Spleen (tissue), 13 donors: ENCODE measurements around the gene RIPOR2. TPM values are rescaled to one million over a fixed set of nuclear protein-coding genes. Genes with fewer than 3 reads are reported as not detected.

Experiments
- DNase-seq: peaks from one replicate; pipeline ENCODE4 v3.0.0-alpha.2; 2020
- H3K27ac ChIP-seq, 8 donors: fragments of 200-600 bp; sonication (generic) in 7 of 8; 1 replicate in 4 of 8; 2 replicates in 4 of 8; pipeline versions ENCODE4 v1.5.0 to v1.8.0; 2016 to 2021; ENCODE audit warnings: inconsistent platforms in 4 of 8, mild to moderate bottlenecking in 4 of 8, moderate library complexity in 1 of 8
- H3K27me3 ChIP-seq, 7 donors: fragments of 200-600 bp; sonication (generic) in 6 of 7; replicated peaks in 1 of 7; 1 replicate in 4 of 7; 2 replicates in 3 of 7; pipeline versions ENCODE4 v1.5.0 to v1.8.0; 2016 to 2021; ENCODE audit warnings: inconsistent platforms in 3 of 7, mild to moderate bottlenecking in 1 of 7
- H3K36me3 ChIP-seq, 6 donors: fragments of 200-600 bp; sonication (generic) in 5 of 6; 1 replicate in 4 of 6; 2 replicates in 2 of 6; pipeline versions ENCODE4 v1.5.0 to v1.8.0; 2016 to 2021; ENCODE audit warnings: inconsistent platforms in 2 of 6
- H3K4me1 ChIP-seq, 6 donors: fragments of 200-600 bp; sonication (generic) in 5 of 6; 1 replicate in 3 of 6; 2 replicates in 3 of 6; pipeline versions ENCODE4 v1.5.0 to v1.8.0; 2016 to 2021; ENCODE audit warnings: inconsistent platforms in 3 of 6
- H3K4me3 ChIP-seq, 8 donors: fragments of 200-600 bp; sonication (generic) in 7 of 8; 1 replicate in 4 of 8; 2 replicates in 4 of 8; pipeline versions ENCODE4 v1.5.0 to v1.8.0; 2016 to 2021; ENCODE audit warnings: inconsistent platforms in 4 of 8, mild to moderate bottlenecking in 4 of 8, moderate library complexity in 2 of 8
- H3K9me3 ChIP-seq, 8 donors: fragments of 200-600 bp; sonication (generic) in 7 of 8; 1 replicate in 4 of 8; 2 replicates in 4 of 8; pipeline versions ENCODE4 v1.5.0 to v1.8.0; 2016 to 2021; ENCODE audit warnings: inconsistent platforms in 4 of 8
- POLR2A ChIP-seq, 3 donors: fragments of 450-650 bp; IDR thresholded peaks; one replicate each; pipeline ENCODE4 v1.5.1; 2017; ENCODE audit warnings: antibody characterized with exemption in 3 of 3, mild to moderate bottlenecking in 1 of 3
- POLR2AphosphoS5 ChIP-seq, 3 donors: sonication (generic); formaldehyde crosslinking; IDR thresholded peaks; one replicate each; pipeline ENCODE4 v1.5.1; 2017; ENCODE audit warnings: antibody characterized with exemption in 3 of 3
- WGBS, 5 donors: extraction: QIAGEN DNeasy Blood & Tissue Kit in 3 of 5; methylation state at CpG; one replicate each; pipeline versions ENCODE4 v1.1.5 to v1.1.7; 2013 to 2018; 5-methylcytosine and 5-hydroxymethylcytosine counted together
- intact Hi-C: fragments of 100-400 bp; cut with DNase I; formaldehyde crosslinking; loops from one replicate; pipeline ENCODE4 v1.15.0; 2023; ENCODE audit warnings: low total_unique reads
- long read RNA-seq, 2 donors: transcript quantifications; one replicate each; lab custom pipeline, GENCODE V29; 2026
- polyA plus RNA-seq, 3 donors: library from polyadenylated mRNA; stranded (reverse); fragments of 200-250 nt; gene quantifications; one replicate each; pipeline ENCODE4 v1.2.1, GENCODE V29; 2013
- total RNA-seq, 7 donors: library from RNA; depleted of rRNA in 3 of 7; stranded (reverse); fragments of >200 nt in 3 of 7; fragmentation: NEBNext Ultra II Directional in 4 of 7; extraction: Animal tissue kit (Norgen Biotek cat#: 25700) in 4 of 7; gene quantifications; one replicate each; pipeline versions ENCODE4 v1.1.0 to v1.2.1, GENCODE V29; 2016 to 2021
- TF ChIP-seq, protein P1 (sequence below), 11 experiments: fragments of 200-600 bp in 7 of 11; fragments of 450-650 bp in 4 of 11; sonication (generic) in 4 of 11; IDR thresholded peaks in 8 of 11; conservative IDR thresholded peaks in 3 of 11; 1 replicate in 7 of 11; 2 replicates in 4 of 11; pipeline versions ENCODE4 v1.4.0 to v1.8.0; 2016 to 2021; ENCODE audit warnings: antibody characterized with exemption in 11 of 11, inconsistent platforms in 4 of 11, mild to moderate bottlenecking in 1 of 11
- donor health status: healthy with polysubstance abuse.
- donor health status: DM: no; HTN: no; CAD: no; lungs with moderate emphysema.
- donor health status: DM: no; HTN: no; CAD: no.
- donor health status: Bipolar disorder and iron deficiency.
- donor health status: healthy.
- donor health status: DM: no; HTN: no; CAD: no.
- donor health status: DM: yes; HTN: yes; CAD: no.

Gene RIPOR2
- total RNA-seq (100 to 1,000 TPM; 128 to 247 (median 172) TPM), polyA plus RNA-seq (10 to 100 TPM; 40.6 to 43.4 (median 41.2) TPM)
- long read RNA-seq, donor 1, partial matches to known transcripts, result 0 of 2 reads
- long read RNA-seq, donor 1, other reads (novel, unspliced or antisense), result 0 of 2 reads
- long read RNA-seq, donor 2, partial matches to known transcripts, result 0 of 2 reads
- long read RNA-seq, donor 2, other reads (novel, unspliced or antisense), result 0 of 2 reads

- Histone ChIP-seq H3K27me3 (no peaks in the 10 kb centered on the region), H3K4me3 (peak within 1 kb of the TSS; percentile 27 to 85 (median 59)), H3K9me3 (no peaks in the 10 kb centered on the region), H3K36me3 (peaks cover 0 to 13% (median 0%) of the 10 kb centered on the region in 6 donors), H3K27ac (peak within 1 kb of the TSS; percentile 38 to 94 (median 88)), H3K4me1 (peaks cover 16 to 90% (median 65%) of the 10 kb centered on the region in 6 donors)
- peak; percentile 93 for DNase-seq
- intact Hi-C loops, result loop anchor here (10.0 kb wide), 1 partner anchor 59 kb away; no protein-coding TSS in a partner anchor
- WGBS, 5 donors, result 11 to 28% (median 18%) methylated on average over 10 of the region's 10 CpGs
- TF ChIP-seq, protein P1, sequence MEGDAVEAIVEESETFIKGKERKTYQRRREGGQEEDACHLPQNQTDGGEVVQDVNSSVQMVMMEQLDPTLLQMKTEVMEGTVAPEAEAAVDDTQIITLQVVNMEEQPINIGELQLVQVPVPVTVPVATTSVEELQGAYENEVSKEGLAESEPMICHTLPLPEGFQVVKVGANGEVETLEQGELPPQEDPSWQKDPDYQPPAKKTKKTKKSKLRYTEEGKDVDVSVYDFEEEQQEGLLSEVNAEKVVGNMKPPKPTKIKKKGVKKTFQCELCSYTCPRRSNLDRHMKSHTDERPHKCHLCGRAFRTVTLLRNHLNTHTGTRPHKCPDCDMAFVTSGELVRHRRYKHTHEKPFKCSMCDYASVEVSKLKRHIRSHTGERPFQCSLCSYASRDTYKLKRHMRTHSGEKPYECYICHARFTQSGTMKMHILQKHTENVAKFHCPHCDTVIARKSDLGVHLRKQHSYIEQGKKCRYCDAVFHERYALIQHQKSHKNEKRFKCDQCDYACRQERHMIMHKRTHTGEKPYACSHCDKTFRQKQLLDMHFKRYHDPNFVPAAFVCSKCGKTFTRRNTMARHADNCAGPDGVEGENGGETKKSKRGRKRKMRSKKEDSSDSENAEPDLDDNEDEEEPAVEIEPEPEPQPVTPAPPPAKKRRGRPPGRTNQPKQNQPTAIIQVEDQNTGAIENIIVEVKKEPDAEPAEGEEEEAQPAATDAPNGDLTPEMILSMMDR (IDR thresholded peaks at IDR 0.05 in 8 of 11, conservative IDR thresholded peaks at IDR 0.05 in 3 of 11), result peak in 7 of 11 experiments; percentile 28 to 58 (median 43)
- TF ChIP-seq POLR2AphosphoS5 (IDR thresholded peaks at IDR 0.05), result peak; percentile 87 to 96 (median 95)
- peak in 1 of 3 donors; percentile 81 for TF ChIP-seq POLR2A (IDR thresholded peaks at IDR 0.05)
Observed at GRCh38 chr6:24935366-24936152, at the start of gene RIPOR2. RIPOR2 (minus strand) TSS chr6:24935960; CDS start chr6:24935898, 62 bp downstream.

DNA sequence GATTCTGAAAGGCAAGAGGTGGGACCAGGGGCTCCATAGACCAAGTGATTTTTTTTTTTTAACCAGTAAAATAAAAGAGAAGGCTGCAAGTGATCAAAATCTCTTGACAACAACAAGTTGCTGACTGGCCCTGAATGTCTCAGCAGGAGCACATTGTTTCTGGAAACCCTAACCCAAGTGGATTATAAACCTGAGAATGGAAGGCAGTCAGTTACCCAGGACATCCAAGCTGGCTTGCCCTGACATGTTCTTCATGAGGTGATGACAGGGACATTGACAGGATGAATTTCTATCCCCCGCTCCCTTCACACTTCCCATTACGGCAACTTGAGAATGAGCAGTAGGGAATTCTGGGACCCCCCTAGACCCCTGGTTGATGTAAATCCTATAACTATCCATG, 49.6 kb upstream of the RIPOR2 start:
- intact Hi-C loops, result no loop called here
- peaks cover 0 to 7% (median 2%) of the 10 kb centered on the region in 8 donors for H3K9me3 ChIP-seq
- DNase-seq, result no peak
- 91 to 99% (median 95%) methylated on average over 2 of the region's 2 CpGs for WGBS, 5 donors
- H3K36me3 ChIP-seq, result no peaks in the 10 kb centered on the region
- no peak overlapping the region for H3K4me3 ChIP-seq
- no peak overlapping the region for H3K27ac ChIP-seq
- H3K4me1 ChIP-seq, result peaks cover 0 to 41% (median 5%) of the 10 kb centered on the region in 6 donors
- H3K27me3 ChIP-seq, result no peaks in the 10 kb centered on the region
- TF ChIP-seq POLR2A (IDR thresholded peaks at IDR 0.05) (no peak), POLR2AphosphoS5 (IDR thresholded peaks at IDR 0.05) (no peak)
- TF ChIP-seq, protein P1 (IDR thresholded peaks at IDR 0.05 in 8 of 11, conservative IDR thresholded peaks at IDR 0.05 in 3 of 11), result no peak

DNA sequence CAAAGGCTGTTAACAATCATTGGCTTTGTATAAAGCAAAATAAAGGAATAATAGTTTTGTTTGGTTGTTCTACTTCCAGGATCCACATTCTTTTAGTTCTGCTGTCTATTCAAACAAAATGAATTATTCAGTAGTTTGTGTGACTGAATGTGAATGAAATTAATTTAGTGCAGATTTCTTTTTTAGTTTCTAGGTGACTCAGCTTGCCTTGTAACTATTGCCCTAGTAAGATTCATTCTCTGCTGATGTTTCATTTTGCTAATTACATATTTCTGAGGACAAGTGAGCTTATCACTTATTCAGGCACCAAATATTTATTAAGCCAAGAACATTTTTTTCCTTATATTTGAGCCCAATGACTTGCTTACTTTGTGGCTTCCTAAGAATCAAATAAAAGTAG, 46.5 kb upstream of the RIPOR2 start:
- intact Hi-C loops, result no loop called here
- H3K9me3 ChIP-seq, result peaks cover 0 to 3% (median under 1%) of the 10 kb centered on the region in 8 donors
- no peaks in the 10 kb centered on the region for H3K36me3 ChIP-seq
- H3K27ac ChIP-seq, result no peak overlapping the region
- no peaks in the 10 kb centered on the region for H3K27me3 ChIP-seq
- H3K4me1 ChIP-seq, result peaks cover 0 to 34% (median 9%) of the 10 kb centered on the region in 6 donors
- H3K4me3 ChIP-seq, result no peak overlapping the region
- TF ChIP-seq POLR2A (IDR thresholded peaks at IDR 0.05) (no peak), POLR2AphosphoS5 (IDR thresholded peaks at IDR 0.05) (no peak)
- TF ChIP-seq, protein P1 (IDR thresholded peaks at IDR 0.05 in 8 of 11, conservative IDR thresholded peaks at IDR 0.05 in 3 of 11), result no peak
- DNase-seq, result no peak

GRCh38 chr6:24981386-24981760, 45.6 kb upstream of the RIPOR2 start:
- no peak for TF ChIP-seq POLR2AphosphoS5 (IDR thresholded peaks at IDR 0.05)
- TF ChIP-seq POLR2A (IDR thresholded peaks at IDR 0.05), result no peak
- TF ChIP-seq, protein P1 (IDR thresholded peaks at IDR 0.05 in 8 of 11, conservative IDR thresholded peaks at IDR 0.05 in 3 of 11), result no peak
- intact Hi-C loops, result no loop called here
- no peaks in the 10 kb centered on the region for H3K27me3 ChIP-seq
- H3K9me3 ChIP-seq, result no peaks in the 10 kb centered on the region
- H3K4me1 ChIP-seq, result peaks cover 0 to 27% (median 9%) of the 10 kb centered on the region in 6 donors
- no peak overlapping the region for H3K4me3 ChIP-seq
- WGBS, 5 donors, result 90 to 97% (median 94%) methylated on average over 4 of the region's 4 CpGs
- no peak for DNase-seq
- H3K36me3 ChIP-seq, result no peaks in the 10 kb centered on the region
- H3K27ac ChIP-seq, result no peak overlapping the region
